Heart left ventricle (tissue), 16 donors: ENCODE results near the gene PPIP5K2. TPM values are rescaled to one million over a fixed set of nuclear protein-coding genes. Genes with fewer than 3 reads are reported as not detected.
"Not testable (repeated sequence)": the region's sequence is repeated elsewhere in the genome, so short reads cannot be mapped to it uniquely, and the experiment has no call there.

Experiments
- ATAC-seq, 4 donors: fragments of 200-7000 bp; cut with Tn5 transposase; one replicate each; pipeline ENCODE4 v1.9.1; 2020 to 2022; ENCODE audit warnings: moderate library complexity in 4 of 4, mild to moderate bottlenecking in 3 of 4, moderate number of reproducible peaks in 1 of 4
- DNase-seq, 5 donors: peaks; one replicate each; pipeline ENCODE4 v3.0.0-alpha.2; 2020
- H3K27ac ChIP-seq, 12 donors: fragments of 200-600 bp; sonication (generic) in 4 of 12; one replicate each; pipeline versions ENCODE4 v1.5.0 to v1.8.0; 2016 to 2022; ENCODE audit warnings: mild to moderate bottlenecking in 2 of 12
- H3K27me3 ChIP-seq, 9 donors: fragments of 200-600 bp; sonication (generic) in 2 of 9; one replicate each; pipeline versions ENCODE4 v1.5.1 to v1.8.0; 2016 to 2022; ENCODE audit warnings: mild to moderate bottlenecking in 3 of 9
- H3K36me3 ChIP-seq, 9 donors: fragments of 200-600 bp; sonication (generic) in 2 of 9; one replicate each; pipeline versions ENCODE4 v1.5.0 to v1.8.0; 2018 to 2022; ENCODE audit warnings: mild to moderate bottlenecking in 2 of 9
- H3K4me1 ChIP-seq, 12 donors: fragments of 200-600 bp; sonication (generic) in 4 of 12; one replicate each; pipeline versions ENCODE4 v1.5.0 to v1.8.0; 2016 to 2022; ENCODE audit warnings: mild to moderate bottlenecking in 3 of 12
- H3K4me3 ChIP-seq, 12 donors: fragments of 200-600 bp; sonication (generic) in 4 of 12; one replicate each; pipeline versions ENCODE4 v1.5.0 to v1.8.0; 2017 to 2022; ENCODE audit warnings: mild to moderate bottlenecking in 9 of 12, moderate library complexity in 4 of 12
- H3K9me3 ChIP-seq, 12 donors: fragments of 200-600 bp; sonication (generic) in 4 of 12; one replicate each; pipeline versions ENCODE4 v1.5.0 to v1.8.0; 2016 to 2022; ENCODE audit warnings: mild to moderate bottlenecking in 1 of 12
- POLR2A ChIP-seq, 2 donors: fragments of 450-650 bp; IDR thresholded peaks; one replicate each; pipeline ENCODE4 v1.6.1; 2017; ENCODE audit warnings: antibody characterized with exemption in 2 of 2, mild to moderate bottlenecking in 2 of 2, moderate library complexity in 2 of 2
- WGBS, 4 donors: extraction: QIAGEN DNeasy Blood & Tissue Kit in 2 of 4; methylation state at CpG; one replicate each; pipeline versions ENCODE4 v1.1.5 to v1.1.7; 2013 to 2018; 5-methylcytosine and 5-hydroxymethylcytosine counted together
- intact Hi-C, 10 donors: fragments of 100-400 bp; cut with DNase I; formaldehyde crosslinking; loops; one replicate each; pipeline versions ENCODE4 v1.11.1 to v1.14.2; 2022
- polyA plus RNA-seq, 2 donors: library from polyadenylated mRNA; stranded (reverse); fragments of 200-250 nt; gene quantifications; one replicate each; pipeline ENCODE4 v1.2.3, GENCODE V29; 2013
- total RNA-seq, 9 donors: library from RNA; depleted of rRNA in 2 of 9; stranded (reverse); fragments of >200 nt in 2 of 9; fragmentation: NEBNext Ultra II Directional in 3 of 9; extraction: Animal tissue kit (Norgen Biotek cat#: 25700) in 3 of 9; gene quantifications; one replicate each; pipeline versions ENCODE4 v1.1.0 to v1.2.4, GENCODE V29; 2016 to 2023
- TF ChIP-seq, protein P1 (sequence below), 12 donors: fragments of 200-600 bp; sonication (generic) in 4 of 12; IDR thresholded peaks; one replicate each; pipeline versions ENCODE4 v1.5.0 to v1.8.0; 2018 to 2022; ENCODE audit warnings: antibody characterized with exemption in 12 of 12, mild to moderate bottlenecking in 5 of 12
- donor health status: ischemic (EF 13 %, LVEDD 7.1; RV severe dilation, severe dysfunction).
- donor health status: healthy with polysubstance abuse.
- donor health status: DM: no; HTN: yes; CAD: no.
- donor health status: DM: no; HTN: no; CAD: no.
- donor health status: ischemic (EF 25% LVEDD 6.9; RV normal size, moderate dysfunction).
- donor health status: ischemic (EF 25% LVEDD 5.7; RV mildly dilated, moderate dysfunction).
- donor health status: healthy.
- donor health status: DM: yes; HTN: yes; CAD: no.
- donor health status: ischemic (EF 35%, LVEDD 5.7; RV mildly dilated, moderate dysfunction).
- donor health status: nonischemic (EF 11% LVEDD 7.7; RV severe dilation, severe dysfunction).
- donor health status: DM: yes; HTN: yes; CAD: no.
- donor health status: PGD.
- donor health status: ischemic (EF 29% LVEDD 5.4; RV normal size, mild dysfunction).
- donor health status: nonischemic (EF 23%, LVEDD 6.1; RV moderate dilation, normal function).

Gene PPIP5K2
- total and polyA plus RNA-seq, 11 donors, result 16.6 to 59.8 (median 38.9) TPM

DNA sequence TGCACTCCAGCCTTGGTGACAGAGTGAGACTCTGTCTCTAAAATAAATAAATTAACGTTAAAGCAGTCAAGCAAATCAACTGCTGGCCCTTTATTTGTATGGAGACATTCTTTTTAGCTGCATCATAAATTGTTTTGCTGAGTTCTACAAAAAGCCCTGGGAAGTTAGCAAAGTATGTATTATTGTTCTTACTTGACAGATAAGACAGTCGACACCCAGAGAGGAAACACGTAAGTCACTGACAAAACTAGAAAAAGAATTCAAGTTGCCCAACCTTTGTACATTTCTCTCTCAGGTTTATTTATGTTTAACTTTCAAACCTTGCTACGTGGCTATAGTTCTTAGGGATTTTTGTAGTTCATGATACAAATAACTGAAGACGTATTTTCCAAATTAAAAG lies 98.1 kb downstream of the PPIP5K2 start:
- no peaks in the 10 kb centered on the region for H3K36me3 ChIP-seq
- ATAC-seq (no peak), DNase-seq (no peak)
- intact Hi-C loops, result no loop called here
- no peaks in the 10 kb centered on the region for H3K27me3 ChIP-seq
- 70 to 81% (median 76%) methylated on average over 5 of the region's 5 CpGs for WGBS, 4 donors
- H3K4me3 ChIP-seq, result no peak overlapping the region
- no peaks in the 10 kb centered on the region for H3K9me3 ChIP-seq
- H3K27ac ChIP-seq, result no peak overlapping the region
- TF ChIP-seq, protein P1, sequence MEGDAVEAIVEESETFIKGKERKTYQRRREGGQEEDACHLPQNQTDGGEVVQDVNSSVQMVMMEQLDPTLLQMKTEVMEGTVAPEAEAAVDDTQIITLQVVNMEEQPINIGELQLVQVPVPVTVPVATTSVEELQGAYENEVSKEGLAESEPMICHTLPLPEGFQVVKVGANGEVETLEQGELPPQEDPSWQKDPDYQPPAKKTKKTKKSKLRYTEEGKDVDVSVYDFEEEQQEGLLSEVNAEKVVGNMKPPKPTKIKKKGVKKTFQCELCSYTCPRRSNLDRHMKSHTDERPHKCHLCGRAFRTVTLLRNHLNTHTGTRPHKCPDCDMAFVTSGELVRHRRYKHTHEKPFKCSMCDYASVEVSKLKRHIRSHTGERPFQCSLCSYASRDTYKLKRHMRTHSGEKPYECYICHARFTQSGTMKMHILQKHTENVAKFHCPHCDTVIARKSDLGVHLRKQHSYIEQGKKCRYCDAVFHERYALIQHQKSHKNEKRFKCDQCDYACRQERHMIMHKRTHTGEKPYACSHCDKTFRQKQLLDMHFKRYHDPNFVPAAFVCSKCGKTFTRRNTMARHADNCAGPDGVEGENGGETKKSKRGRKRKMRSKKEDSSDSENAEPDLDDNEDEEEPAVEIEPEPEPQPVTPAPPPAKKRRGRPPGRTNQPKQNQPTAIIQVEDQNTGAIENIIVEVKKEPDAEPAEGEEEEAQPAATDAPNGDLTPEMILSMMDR (IDR thresholded peaks at IDR 0.05), result no peak
- no peak for TF ChIP-seq POLR2A (IDR thresholded peaks at IDR 0.05)
- H3K4me1 ChIP-seq, result peaks cover 0 to 12% (median 0%) of the 10 kb centered on the region in 12 donors

DNA sequence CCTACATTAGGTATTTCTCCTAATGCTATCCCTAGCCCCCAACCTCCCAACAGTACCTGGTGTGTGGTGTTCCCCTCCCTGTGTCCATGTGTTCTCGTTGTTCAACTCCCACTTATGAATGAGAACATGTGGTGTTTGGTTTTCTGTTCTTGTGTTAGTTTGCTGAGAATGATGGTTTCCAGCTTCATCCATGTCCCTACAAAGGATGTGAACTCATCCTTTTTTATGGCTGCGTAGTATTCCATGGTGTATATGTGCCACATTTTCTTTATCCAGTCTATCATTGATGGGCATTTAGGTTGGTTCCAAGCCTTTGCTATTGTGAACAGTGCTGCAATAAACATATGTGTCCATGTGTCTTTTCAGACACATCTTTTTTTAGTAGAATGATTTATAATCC lies 99.0 kb downstream of the PPIP5K2 start:
- intact Hi-C loops, ATAC-seq, H3K27ac ChIP-seq, H3K9me3 ChIP-seq, H3K4me3 ChIP-seq, H3K27me3 ChIP-seq, H3K36me3 ChIP-seq, DNase-seq: not testable (repeated sequence)
- H3K4me1 ChIP-seq, result peaks cover 0 to 12% (median 0%) of the 10 kb centered on the region in 12 donors
- WGBS, 4 donors, result 94 to 100% (median 98%) methylated on average over 2 of the region's 2 CpGs

DNA sequence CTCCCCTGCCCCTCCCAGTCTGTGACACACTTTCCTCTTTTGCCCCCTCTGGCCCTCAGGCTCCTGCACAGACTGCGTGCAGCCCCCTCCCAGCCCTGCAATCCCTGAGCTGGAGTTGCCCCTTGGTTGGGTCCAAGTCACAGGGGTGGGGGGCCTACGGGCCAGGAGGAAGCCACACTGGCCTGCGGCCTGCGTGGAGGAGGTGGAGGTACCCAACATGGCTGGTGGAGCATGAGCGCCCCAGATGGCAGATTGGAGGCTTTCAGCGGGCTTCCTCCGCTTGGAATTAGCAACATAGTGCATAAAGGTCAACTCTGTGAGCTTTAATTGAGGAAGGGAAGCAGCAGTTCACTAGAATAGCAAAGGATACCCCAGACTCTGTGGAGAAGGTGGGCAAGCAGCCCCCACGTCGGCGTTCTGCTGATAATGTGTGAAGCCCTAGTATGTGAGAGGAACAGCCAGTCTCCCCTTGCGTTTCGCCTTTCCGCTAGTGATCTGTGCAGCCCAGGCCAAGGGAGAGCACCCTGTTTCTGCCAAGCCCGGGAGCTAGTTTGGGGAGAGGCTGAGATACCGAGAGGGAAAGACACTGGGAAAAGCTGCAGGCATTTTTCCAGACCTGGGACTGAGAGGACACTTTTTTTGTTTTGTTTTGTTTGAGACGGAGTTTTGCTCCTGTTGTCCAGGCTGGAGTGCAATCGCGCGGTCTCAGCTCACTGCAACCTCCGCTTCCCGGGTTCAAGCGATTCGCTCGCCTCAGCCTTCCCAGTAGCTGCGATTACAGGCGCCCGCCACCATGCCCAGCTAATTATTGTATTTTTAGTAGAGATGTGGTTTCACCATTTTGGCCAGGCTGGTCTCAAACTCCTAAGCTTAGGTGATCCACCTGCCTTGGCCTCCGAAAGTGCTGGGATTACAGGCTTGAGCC lies 103.2 kb downstream of the PPIP5K2 start:
- TF ChIP-seq POLR2A (IDR thresholded peaks at IDR 0.05), result no peak
- TF ChIP-seq, protein P1 (IDR thresholded peaks at IDR 0.05), result no peak
- Histone ChIP-seq H3K36me3 (no peaks in the 10 kb centered on the region), H3K9me3 (no peaks in the 10 kb centered on the region), H3K4me1 (no peaks in the 10 kb centered on the region), H3K4me3 (no peak overlapping the region), H3K27ac (no peak overlapping the region), H3K27me3 (no peaks in the 10 kb centered on the region)
- ATAC-seq, result peak in 1 of 4 donors; percentile 24
- no peak for DNase-seq
- 92 to 94% (median 92%) methylated on average over 27 to 28 of the region's 28 CpGs for WGBS, 4 donors
- intact Hi-C loops, result loop anchor here in 1 of 10 donors (10.0 kb wide), 1 partner anchor 152 kb away; no protein-coding TSS in a partner anchor

DNA sequence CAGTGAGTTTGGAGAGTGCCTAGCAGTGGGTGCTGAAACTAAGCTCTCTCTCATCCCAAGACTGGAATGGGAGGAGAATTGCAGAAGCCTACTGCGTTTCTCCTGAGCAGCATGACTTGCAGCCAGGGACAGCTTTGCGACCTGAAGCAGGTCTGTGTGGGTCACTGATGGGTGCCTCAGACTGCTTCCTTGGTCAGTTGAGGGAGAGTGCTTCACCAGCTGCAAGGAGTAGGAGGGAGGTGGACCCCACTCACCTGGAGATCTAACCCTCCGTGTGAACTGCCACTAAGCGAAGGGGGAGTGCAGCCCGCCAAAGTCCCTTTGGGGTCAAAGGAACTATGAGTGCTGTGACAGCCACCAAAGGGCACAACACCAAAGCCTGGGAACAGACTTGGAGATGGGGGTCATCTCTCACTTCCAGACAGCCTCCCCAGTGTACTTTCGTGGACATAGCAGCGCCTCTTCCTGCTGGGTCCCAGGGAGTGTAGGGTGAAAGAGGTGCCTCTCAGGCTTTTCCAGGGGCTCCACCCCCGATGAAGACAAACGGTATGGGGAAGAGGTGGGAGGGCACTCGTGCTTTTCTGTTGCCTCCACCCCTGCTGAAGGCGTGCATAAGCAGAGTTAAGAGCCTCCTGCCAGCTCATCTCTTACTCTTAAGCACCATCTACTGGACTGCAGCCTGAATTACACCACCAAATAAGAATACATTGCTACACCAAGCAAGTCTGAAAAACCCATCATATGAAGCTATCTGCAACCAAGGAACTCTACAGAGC lies 104.2 kb downstream of the PPIP5K2 start:
- Histone ChIP-seq H3K27ac (no peak overlapping the region), H3K27me3 (no peaks in the 10 kb centered on the region), H3K9me3 (peaks cover 0 to 6% (median 0%) of the 10 kb centered on the region in 12 donors), H3K36me3 (no peaks in the 10 kb centered on the region), H3K4me3 (no peak overlapping the region), H3K4me1 (no peaks in the 10 kb centered on the region)
- TF ChIP-seq, protein P1 (IDR thresholded peaks at IDR 0.05), result peak; percentile 42 to 72 (median 57)
- TF ChIP-seq POLR2A (IDR thresholded peaks at IDR 0.05), result no peak
- DNase-seq (peak in 2 of 5 donors; percentile 17 to 26), ATAC-seq (peak; percentile 78 to 92 (median 86))
- intact Hi-C loops, result loop anchor here in 1 of 10 donors (10.0 kb wide), 1 partner anchor 150 kb away; no protein-coding TSS in a partner anchor
- 48 to 56% (median 53%) methylated on average over 10 to 11 of the region's 11 CpGs for WGBS, 4 donors
